Measurements from ENCODE around the gene GTF3C4. TPM values are rescaled to one million over a fixed set of nuclear protein-coding genes. Genes with fewer than 3 reads are reported as not detected.

Gene GTF3C4
- total and polyA plus RNA-seq, 2 experiments from 2014 or later = 9.5 to 39.6 TPM

GRCh38 chr9:132740526-132741309 lies 70.5 kb downstream of the GTF3C4 start:
- DNase-seq (ENCODE audit: low spot score) = no peak
- no peak overlapping the region for H3K4me3 Mint-ChIP-seq
- peaks cover 32% of the 10 kb centered on the region for H3K4me1 Mint-ChIP-seq
- peaks cover 20% of the 10 kb centered on the region for H3K4me1 ChIP-seq (ENCODE audit: insufficient read depth)
- H4K20me1 ChIP-seq (replicated peaks; ENCODE audit: insufficient read depth) = no peaks in the 10 kb centered on the region
- H3K9me3 Mint-ChIP-seq = no peaks in the 10 kb centered on the region
- H3K27ac ChIP-seq (ENCODE audit: low read depth) = no peak overlapping the region
- no peak overlapping the region for H3K4me2 ChIP-seq
- H2AFZ ChIP-seq = no peak overlapping the region
- no peaks in the 10 kb centered on the region for H3F3A ChIP-seq (replicated peaks; ENCODE audit: low read depth)
- H3K79me2 ChIP-seq (replicated peaks; ENCODE audit: insufficient read depth) = no peaks in the 10 kb centered on the region
- H3K36me3 ChIP-seq (ENCODE audit: insufficient read depth) = no peaks in the 10 kb centered on the region
- no peak for TF ChIP-seq CTCF (conservative IDR thresholded peaks at IDR 0.05; ENCODE audit: low read depth in 2 of 2)
- TF ChIP-seq ZNF114 (CRISPR knock-in tag; IDR thresholded peaks at IDR 0.05) = no peak
- no peak overlapping the region for H3K27ac Mint-ChIP-seq
- peaks cover 38% of the 10 kb centered on the region for H3K27me3 Mint-ChIP-seq (ENCODE audit: insufficient read depth, low read depth, poor library complexity)
- no peak for ATAC-seq
- no peaks in the 10 kb centered on the region for H3K9me2 ChIP-seq (ENCODE audit: insufficient read depth)
- no peak overlapping the region for H3K4me3 ChIP-seq
- no peaks in the 10 kb centered on the region for H3K36me3 Mint-ChIP-seq (ENCODE audit: low read depth)
- peaks cover 24% of the 10 kb centered on the region for H3K27me3 ChIP-seq (ENCODE audit: insufficient read depth)

- no peaks in the 10 kb centered on the region for H3K9me3 Mint-ChIP-seq
- H3K27ac ChIP-seq (ENCODE audit: low read depth) = no peak overlapping the region
- peaks cover 25% of the 10 kb centered on the region for H3K4me1 ChIP-seq (ENCODE audit: insufficient read depth)
- H3K4me2 ChIP-seq = peak overlapping the region; percentile 43; the same call in 1 of the 2 replicates
- DNase-seq (ENCODE audit: low spot score) (peak; percentile 43), ATAC-seq (peak; percentile 84)
- H3K4me3 ChIP-seq = 0 out of 2 replicates have a peak overlapping the region, but pooled peaks have one; percentile 28
- H3K36me3 Mint-ChIP-seq (ENCODE audit: low read depth) = no peaks in the 10 kb centered on the region
- H3K27me3 ChIP-seq (ENCODE audit: insufficient read depth) = peaks cover 32% of the 10 kb centered on the region
- H2AFZ ChIP-seq = no peak overlapping the region
- no peaks in the 10 kb centered on the region for H4K20me1 ChIP-seq (replicated peaks; ENCODE audit: insufficient read depth)
- H3K79me2 ChIP-seq (replicated peaks; ENCODE audit: insufficient read depth) = no peaks in the 10 kb centered on the region
- no peaks in the 10 kb centered on the region for H3F3A ChIP-seq (replicated peaks; ENCODE audit: low read depth)
- peaks cover 46% of the 10 kb centered on the region for H3K27me3 Mint-ChIP-seq (ENCODE audit: insufficient read depth, low read depth, poor library complexity)
- peak overlapping the region; percentile 21; the same call in 1 of the 3 replicates for H3K4me3 Mint-ChIP-seq
- peaks cover 40% of the 10 kb centered on the region for H3K4me1 Mint-ChIP-seq
- no peak overlapping the region for H3K27ac Mint-ChIP-seq
- H3K9me2 ChIP-seq (ENCODE audit: insufficient read depth) = no peaks in the 10 kb centered on the region
- H3K36me3 ChIP-seq (ENCODE audit: insufficient read depth) = no peaks in the 10 kb centered on the region
- TF ChIP-seq POLR2AphosphoS5 (IDR thresholded peaks at IDR 0.05; ENCODE audit: low read depth) (no peak), ZNF114 (CRISPR knock-in tag; IDR thresholded peaks at IDR 0.05) (no peak), STAT1 (IDR thresholded peaks at IDR 0.05; ENCODE audit: unreplicated experiment) (no peak), REST (IDR thresholded peaks at IDR 0.05; ENCODE audit: unreplicated experiment) (no peak), NANOG (IDR thresholded peaks at IDR 0.05; ENCODE audit: borderline replicate concordance) (no peak), ZNF462 (CRISPR knock-in tag; IDR thresholded peaks at IDR 0.05) (no peak)
Measured at GRCh38 chr9:132742821-132743311, 72.6 kb downstream of the GTF3C4 start.

Measured in GM23338 (cell line).